Panc1 (cell line): ENCODE data around the gene MAP7.

Source experiments
- POLR2AphosphoS5 ChIP-seq: IDR thresholded peaks from 2 replicates; pipeline ENCODE4 v1.6.1; 2012; ENCODE audit warnings: mild to moderate bottlenecking, low read depth, low read length, moderate library complexity
- SIN3A ChIP-seq: IDR thresholded peaks from 2 replicates; pipeline ENCODE4 v1.6.1; 2012; ENCODE audit warnings: low read depth, mild to moderate bottlenecking, low read length, moderate library complexity, borderline replicate concordance; ENCODE audit not compliant: insufficient read depth
- TF ChIP-seq, protein P1 (sequence below): fragments of 450-650 bp; IDR thresholded peaks from 2 replicates; pipeline ENCODE4 v1.5.1; 2017; ENCODE audit warnings: mild to moderate bottlenecking

DNA sequence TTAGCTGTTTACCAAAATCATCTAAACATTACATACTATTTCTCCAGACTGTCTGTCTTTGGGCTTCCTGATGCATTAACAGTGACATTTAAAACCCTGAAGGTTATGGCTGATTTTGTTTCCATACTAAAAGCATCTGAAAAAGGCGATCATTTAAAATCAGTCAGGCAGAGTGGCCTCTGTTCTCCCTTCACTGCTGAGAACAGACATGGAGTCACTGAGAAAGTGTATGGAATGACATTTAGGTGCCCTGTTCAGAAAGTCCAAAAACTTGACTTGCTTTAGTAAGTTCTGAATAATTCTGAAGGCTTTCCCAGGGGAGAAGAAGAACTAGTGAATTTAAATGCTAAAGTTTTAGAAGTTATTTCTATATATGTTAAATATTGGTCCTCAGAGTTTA is 83.0 kb downstream of the MAP7 start:
- TF ChIP-seq, protein P1, sequence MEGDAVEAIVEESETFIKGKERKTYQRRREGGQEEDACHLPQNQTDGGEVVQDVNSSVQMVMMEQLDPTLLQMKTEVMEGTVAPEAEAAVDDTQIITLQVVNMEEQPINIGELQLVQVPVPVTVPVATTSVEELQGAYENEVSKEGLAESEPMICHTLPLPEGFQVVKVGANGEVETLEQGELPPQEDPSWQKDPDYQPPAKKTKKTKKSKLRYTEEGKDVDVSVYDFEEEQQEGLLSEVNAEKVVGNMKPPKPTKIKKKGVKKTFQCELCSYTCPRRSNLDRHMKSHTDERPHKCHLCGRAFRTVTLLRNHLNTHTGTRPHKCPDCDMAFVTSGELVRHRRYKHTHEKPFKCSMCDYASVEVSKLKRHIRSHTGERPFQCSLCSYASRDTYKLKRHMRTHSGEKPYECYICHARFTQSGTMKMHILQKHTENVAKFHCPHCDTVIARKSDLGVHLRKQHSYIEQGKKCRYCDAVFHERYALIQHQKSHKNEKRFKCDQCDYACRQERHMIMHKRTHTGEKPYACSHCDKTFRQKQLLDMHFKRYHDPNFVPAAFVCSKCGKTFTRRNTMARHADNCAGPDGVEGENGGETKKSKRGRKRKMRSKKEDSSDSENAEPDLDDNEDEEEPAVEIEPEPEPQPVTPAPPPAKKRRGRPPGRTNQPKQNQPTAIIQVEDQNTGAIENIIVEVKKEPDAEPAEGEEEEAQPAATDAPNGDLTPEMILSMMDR = no peak
- no peak for TF ChIP-seq SIN3A
- no peak for TF ChIP-seq POLR2AphosphoS5
